ENCODE measurements around the gene ZFAND3.

GRCh38 chr6:38054527-38055202 lies 235.1 kb downstream of the ZFAND3 start:
- no peak for TF ChIP-seq GATA2 (IDR thresholded peaks at IDR 0.05; ENCODE audit: low read depth, low read length)
- peak; percentile 27; the same call in 1 of the 2 replicates for TF ChIP-seq GATA3 (IDR thresholded peaks at IDR 0.05; ENCODE audit: low read depth, low read length)
